Stimulated activated CD8-positive, alpha-beta memory T cell treated with anti-CD3 and anti-CD28 coated beads, Interleukin-7, amount 100 ng/mL, for 24 hours (primary cell): ENCODE data around the gene HSPB1.
"Not testable (repeated sequence)": the region's sequence is repeated elsewhere in the genome, so short reads cannot be mapped to it uniquely, and the experiment has no call there.

Experiments used
- DNase-seq: peaks from one replicate; pipeline ENCODE4 v3.0.0-alpha.2; 2020; ENCODE audit warnings: low read depth

The HSPB1 gene

DNA sequence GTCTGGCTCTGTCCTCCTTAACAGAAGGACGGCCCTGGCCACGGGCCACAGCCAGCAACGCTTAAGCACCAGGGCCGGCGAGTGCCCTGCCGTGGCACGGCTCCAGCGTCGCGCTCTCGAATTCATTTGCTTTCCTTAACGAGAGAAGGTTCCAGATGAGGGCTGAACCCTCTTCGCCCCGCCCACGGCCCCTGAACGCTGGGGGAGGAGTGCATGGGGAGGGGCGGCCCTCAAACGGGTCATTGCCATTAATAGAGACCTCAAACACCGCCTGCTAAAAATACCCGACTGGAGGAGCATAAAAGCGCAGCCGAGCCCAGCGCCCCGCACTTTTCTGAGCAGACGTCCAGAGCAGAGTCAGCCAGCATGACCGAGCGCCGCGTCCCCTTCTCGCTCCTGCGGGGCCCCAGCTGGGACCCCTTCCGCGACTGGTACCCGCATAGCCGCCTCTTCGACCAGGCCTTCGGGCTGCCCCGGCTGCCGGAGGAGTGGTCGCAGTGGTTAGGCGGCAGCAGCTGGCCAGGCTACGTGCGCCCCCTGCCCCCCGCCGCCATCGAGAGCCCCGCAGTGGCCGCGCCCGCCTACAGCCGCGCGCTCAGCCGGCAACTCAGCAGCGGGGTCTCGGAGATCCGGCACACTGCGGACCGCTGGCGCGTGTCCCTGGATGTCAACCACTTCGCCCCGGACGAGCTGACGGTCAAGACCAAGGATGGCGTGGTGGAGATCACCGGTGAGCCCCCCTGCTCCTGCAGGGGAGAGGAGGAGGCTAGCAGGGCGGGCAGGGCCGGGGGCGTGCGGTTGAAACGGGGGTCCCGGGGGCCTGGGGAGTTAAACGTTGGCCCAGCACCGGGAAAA is at the start of gene HSPB1:
Gene HSPB1, plus strand, starts transcription at position 327 of the 855 bp plus-strand sequence. Its CDS starts 40 bp downstream, at position 367.
- DNase-seq: peak; percentile 23

DNA sequence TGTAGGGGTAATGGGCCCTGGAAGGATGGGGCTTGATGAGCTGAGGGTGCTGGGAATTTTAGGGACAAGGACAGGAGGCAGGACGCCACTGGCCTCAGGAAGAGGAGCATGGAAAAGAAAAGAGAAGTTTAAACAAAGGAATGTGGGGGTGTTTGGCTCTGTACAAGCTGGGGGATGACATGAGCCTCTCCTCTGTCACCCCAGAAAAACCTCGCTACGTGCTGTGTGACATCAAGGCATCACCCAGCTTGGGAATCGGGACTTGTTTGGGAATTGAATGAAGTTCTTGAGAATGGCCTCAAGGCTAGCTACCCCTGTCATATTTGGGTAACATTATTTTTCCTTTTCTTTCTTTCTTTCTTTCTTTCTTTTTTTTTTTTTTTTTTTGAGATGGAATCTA is 47.7 kb upstream of the HSPB1 start:
- DNase-seq: no peak

DNA sequence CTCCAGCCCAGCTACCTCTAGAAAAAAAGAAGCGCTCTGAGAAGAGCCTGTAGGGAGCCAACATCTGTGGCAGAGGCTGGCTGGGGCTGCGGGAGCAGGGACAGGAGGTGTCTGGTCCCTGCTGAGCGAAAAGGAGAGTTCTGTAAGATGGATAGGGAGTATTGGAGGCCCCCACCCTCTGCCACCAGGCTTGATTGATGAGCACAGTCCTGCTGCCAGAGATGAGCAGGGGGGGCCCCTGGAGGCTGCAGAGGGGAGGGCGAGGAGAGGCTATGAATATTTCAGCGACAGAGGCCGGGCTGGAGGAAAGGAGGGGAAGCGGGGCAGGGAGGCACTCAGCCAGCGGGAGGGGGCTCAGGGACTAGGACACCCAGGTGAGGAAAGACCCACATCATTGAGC is 44.5 kb upstream of the HSPB1 start:
- no peak for DNase-seq

DNA sequence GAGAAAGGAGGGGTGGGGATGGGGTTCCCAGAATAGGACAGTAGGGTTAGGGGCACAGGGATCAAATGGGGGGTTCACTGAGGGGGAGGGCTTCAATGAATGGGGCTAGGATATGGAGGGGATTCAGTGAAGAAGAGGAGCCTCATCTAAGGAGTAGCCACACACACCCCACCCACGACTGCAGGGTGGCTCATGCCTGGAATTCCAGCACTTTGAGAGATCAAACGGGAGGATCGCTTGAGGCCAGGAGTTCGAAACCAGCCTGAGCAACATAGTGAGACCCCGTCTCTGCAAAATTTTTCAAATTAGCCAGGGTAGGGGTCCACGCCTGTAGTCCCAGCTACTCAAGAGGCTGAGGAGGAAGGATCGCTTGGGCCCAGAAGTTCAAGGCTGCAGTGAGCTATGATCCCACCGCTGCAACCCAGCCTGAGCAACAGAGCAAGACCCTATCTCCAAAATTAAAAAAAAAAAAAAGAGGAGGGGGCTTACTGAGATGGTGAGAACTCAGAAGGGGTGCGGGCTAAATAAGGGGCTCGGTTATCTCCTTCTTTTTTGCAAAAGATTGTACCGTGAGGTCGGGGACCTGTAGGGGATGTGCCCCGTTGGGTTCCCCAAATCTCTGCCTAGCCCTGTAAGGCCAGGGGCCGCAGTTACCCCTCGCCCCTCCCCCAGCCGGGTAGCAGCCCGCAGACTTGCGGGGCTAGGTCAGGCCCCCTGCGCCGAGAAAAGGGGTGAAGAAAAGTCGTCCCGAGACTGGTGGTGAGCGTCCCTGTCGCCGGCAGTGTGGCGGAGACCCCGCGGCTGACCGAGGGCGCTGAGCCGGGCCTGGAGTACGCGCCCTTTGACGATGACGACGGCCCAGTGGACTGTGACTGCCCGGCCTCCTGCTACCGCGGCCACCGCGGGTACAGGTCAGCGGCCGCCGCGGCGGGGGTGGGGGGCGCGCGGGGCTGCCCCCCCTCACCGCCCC is 43.1 kb upstream of the HSPB1 start:
- no peak for DNase-seq

DNA sequence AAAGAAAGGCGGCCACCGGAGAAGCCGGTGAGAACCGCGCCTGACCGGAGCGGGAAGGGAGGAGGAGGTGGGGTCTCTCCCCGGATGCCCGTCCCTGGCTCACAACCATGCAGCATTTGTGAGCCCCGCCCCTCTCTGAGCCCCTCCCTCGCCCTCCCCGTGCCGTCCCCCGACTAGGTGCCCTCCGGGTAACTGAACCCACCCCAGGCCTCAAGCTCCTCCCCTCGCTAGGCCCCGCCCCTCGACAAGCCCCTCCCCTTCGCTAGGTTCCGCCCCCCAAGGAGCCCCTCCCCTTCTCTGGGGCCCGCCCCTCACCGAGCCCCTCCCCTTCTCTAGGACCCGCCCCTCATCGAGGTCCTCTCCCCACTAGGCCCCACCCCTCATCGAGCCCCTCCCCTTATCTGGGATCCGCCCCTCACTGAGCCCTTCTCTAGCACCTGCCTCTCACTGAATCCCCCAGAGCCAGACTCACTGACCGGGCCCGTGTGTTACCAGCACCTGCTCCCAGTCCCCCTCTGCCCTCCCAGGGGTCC is 42.2 kb upstream of the HSPB1 start:
- peak; percentile 5 for DNase-seq

DNA sequence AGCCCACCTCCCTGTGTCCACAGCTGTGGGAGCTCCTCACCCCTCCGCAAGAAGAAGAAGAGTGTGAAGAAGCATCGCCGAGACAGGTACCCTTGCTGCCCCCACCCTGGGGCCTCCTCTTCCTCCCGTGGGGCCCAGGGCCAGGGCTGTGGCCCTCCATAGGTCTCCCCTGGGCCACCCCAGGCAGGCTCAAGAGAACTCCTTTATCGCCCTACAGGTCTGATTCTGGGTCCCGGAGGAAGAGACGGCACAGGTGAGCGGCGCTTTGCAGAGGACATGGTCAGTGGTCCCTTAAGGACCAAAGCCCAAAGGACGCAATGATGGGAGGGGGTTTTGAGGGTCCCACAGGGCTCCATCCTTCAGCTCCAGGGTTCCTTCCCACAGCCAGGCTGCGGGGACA is 41.1 kb upstream of the HSPB1 start:
- DNase-seq: no peak

DNA sequence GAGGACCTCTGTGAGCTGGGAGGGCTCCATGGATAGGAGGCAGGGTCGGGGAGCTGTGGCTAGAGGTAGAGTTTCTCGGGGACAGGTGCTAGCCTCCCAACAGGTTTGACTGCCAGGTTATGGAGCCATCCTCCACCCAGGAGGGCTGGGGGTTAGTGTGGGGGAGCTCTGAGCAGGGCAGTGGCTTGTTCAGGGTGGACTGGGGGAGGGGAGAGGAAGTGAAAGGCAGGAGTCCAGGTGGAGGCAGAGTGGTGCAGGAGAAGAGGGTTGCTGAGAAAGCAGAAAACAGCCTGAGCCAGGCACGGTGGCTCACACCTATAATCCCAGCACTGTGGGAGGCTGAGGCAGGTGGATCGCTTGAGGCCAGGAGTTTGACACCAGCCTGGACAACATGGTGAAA is 40.5 kb upstream of the HSPB1 start:
- DNase-seq: no peak

DNA sequence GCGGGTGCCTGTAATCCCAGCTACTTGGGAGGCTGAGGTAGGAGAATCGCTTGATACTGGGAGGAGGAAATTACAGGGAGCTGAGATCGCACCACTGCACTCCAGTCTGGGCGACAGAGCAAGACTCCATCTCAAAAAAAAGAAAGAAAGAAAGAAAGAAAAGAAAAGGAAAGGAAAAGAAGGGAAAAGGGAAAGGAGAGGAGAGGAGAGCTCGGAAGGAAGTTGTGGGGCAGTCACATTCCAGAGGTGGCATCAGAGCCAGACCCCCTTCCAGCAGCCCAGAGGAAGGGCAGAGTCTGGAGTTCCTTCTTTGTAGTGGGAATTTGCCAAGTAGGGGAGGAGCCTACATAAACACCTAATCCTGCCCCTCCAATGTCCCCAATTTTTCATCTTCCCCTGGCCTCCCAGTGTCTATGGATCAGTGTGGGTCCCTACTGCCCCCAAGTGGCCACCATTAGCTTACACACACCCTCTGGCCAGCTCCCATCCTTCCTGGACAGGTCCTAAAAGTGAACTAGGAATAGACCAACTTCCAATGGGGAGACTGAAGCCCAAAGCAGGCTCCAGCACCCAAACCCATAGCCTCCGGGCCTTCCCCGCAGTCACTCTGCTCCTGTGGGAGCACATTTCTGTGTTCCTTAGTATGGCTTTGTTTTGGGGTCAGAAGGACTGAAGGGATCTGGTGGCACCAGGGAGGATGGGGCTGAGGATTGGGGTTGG is 39.6 kb upstream of the HSPB1 start:
- DNase-seq: no peak

DNA sequence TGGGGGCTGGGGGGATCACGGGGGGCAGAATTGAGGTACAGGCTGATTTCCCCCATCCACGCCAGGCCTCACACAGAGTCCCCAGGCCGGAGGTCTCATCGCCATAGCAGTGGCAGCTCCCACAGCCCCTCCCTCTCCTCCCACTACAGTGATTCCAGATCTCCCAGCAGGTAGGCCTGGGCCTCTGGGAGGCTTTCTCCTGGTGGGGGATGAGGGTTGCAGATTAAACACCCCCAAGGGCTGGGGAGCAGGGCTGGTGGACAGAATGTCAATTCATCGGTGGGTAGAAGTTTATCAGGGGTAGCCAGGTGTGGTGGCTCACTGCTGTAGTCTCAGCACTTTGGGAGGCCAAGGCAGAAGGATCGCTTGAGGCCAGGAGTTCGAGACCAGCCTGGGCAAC is 37.2 kb upstream of the HSPB1 start:
- DNase-seq: no peak

DNA sequence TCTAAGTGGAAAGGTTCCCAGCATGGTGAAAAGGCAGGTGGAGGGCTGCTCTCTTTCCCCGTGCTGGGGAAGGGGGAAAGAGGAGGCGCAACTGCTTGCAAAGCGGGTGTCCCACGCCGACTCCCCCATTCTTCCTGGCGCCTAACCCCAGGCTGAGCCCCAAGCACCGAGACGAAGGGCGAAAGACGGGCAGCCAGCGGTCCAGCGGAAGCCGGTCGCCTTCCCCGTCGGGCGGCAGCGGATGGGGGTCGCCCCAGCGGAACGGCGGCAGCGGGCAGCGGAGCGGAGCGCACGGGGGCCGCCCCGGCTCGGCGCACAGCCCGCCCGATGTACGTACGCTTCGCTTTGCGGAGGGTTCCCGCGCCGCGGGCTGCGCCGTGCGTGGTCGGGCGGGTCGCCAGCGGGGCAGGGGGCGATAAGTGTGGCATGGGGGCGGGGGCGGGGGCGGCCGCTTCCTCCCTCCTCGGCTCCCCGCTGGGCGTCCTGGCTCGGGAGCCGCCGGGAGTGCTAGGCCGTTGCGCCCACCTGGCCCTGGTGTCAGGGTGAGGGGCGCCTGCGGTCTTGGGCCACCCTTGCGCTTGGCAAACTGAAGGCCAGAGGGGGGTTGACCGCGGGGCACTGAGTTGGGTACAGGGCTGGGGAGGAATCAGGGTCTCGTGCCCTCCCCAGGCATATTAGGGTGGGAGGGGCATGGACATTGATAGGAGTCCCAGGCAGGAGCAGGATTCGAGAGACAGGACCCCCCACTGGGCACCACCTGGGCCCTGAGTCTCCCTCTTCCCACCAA is 35.2 kb upstream of the HSPB1 start:
- DNase-seq: no peak

DNA sequence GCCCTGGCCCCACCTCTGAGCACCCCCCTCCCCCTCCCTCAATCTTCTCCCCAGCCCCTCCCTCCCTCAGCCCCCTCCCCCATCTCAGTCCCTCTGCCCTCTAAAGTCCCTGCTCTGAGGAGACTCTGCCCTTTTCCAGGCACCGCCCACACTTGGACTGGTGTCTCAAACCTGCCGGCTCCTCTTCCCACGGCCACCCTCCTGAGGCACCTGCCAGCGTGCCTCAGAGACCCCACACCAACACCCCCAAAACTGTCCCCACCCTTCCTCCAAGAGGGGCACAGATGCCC is 34.6 kb upstream of the HSPB1 start:
- no peak for DNase-seq

DNA sequence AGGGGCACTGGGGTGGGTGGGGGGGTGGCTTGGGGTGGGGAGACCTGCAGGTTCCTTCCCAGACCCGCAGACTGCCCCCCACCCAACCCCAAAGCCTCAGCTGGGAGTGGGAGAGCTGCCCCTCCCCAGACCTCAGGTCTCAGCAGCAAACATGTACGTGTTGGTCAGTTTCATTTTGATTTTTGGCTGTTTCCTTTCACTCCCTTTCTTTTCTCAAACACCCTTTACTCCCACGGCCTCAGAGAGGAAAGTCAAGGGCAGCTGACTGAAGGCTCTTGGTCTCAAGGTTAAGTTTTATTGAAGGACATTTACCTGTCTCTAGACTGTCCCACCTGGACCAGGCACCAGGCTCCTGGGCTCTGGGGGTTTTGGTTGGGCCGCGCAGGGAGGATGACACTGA is 34.1 kb upstream of the HSPB1 start:
- DNase-seq: no peak

DNA sequence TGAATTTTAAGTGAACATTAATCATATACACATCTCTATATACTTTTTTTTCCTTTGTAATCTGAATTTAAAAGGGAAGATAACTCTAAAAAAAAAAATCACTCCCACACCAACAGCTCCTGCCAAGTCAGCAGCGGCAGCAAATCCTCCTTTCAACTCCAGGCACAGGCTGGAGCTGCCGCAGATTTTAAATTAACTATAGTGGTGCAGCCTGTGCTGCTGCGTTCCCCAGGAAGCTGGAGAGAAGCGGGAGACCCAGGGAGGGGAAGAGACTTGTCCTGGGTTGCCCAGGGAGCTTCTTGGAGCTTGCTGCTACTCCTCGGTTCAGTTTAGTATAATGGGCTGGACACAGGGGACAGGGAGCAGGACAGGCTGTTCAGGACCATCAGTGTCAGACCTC is 32.6 kb upstream of the HSPB1 start:
- DNase-seq: no peak

DNA sequence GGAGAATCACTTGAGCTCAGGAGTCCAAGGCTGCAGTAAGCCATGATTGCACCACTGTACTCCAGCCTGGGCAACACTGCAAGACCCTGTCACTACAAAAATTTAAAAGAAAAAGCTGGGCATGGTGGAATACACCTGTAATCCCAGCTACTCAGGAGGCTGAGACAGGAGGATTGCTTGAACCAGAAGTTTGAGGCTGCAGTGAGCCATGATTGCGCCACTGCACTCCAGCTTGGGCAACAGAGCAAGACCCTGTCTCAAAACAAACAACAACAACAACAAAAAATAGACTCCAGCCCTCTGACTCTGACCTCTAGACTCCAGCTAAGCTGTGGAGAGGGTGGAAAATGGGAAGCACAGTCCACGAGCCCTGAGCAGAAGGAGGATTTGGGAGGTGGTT is 31.1 kb upstream of the HSPB1 start:
- DNase-seq: not testable (repeated sequence)

DNA sequence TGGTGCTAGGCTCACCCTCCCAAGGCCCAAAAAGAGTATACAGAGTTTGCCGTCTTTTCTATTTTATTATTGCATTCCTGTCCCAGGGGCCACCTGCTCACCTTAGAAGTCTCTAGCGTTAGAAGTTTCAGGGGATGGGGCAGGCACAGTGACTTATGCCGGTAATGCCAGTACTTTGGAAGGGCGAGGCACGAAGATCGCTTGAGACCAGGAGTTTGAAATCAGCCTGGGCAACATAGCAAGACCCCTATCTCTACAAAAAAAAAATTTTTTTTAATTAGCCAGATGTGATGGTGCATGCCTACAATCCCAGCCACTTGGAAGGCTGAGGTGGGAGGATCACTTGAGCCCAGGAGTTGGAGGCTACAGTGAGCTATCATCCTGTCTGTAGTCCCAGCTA is 30.3 kb upstream of the HSPB1 start:
- no peak for DNase-seq

DNA sequence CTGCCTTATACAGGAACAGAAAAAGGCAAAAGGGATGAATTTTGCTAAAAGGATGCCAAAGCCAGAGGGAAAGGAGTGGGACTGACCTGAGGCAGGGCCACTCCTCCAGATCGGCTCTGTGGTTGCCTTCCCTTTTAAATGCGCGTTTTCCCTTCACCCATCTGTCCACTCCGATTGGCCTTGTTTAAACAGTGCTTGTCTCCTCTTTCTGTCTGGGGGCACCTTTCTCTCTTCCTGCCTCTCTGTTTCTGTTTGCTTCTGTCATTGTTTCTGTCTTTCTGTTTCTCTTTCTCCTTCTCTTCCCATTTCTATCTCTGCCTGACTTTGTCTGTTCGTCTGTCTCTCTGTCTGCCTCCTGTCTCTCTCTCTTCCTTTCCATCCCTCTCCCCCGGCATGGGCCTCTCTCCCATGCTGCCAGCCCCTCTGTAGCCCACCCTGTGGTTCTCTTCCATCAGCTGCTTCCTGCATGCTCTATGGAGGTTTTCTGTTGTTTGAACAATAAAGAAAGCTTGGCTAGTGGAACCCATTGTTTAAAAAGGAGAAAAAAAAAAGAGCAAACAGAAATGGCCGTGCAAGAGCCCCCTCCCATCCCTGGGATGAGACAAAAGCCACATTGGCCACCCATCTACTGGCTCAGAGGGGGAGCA is 29.5 kb upstream of the HSPB1 start:
- no peak for DNase-seq

DNA sequence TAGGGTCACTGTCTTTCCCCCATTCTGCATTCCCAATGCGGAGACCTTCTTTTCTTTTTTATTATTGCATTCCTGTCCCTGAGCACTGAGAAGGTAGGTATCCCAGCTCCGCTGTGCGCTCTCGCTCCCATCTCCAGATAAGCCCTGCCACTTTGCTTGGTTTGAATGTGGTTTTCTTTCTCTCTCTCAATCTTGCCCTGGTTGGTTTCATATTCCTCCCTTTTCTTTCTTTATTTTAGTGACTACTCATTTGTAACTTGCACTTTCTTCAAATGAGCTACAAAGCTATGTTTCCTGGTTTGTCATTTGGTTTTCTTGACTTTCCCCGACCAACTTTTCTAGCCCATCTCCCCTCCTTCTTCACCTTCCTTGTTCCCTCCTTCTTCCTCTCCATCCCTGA is 29.0 kb upstream of the HSPB1 start:
- no peak for DNase-seq

DNA sequence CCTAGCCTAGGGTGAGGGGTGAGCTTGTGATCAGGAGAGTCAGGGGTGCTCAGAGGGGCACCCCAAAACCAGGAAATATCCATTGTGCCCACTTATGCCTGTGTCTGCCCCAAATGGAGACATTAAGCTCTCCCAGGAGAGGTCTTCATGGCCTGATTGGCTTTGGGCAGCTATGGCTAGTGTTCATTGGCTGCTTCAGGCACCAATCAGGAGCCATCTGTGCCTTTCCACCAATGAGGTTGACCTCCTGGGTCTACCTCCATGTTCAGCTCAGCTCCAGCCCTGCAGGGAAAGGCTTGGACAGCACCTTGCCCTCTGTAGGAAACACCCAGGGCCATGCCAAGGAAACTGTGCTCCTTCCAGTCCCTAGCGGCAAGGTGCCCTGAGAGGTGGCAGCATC is 23.9 kb upstream of the HSPB1 start:
- no peak for DNase-seq

DNA sequence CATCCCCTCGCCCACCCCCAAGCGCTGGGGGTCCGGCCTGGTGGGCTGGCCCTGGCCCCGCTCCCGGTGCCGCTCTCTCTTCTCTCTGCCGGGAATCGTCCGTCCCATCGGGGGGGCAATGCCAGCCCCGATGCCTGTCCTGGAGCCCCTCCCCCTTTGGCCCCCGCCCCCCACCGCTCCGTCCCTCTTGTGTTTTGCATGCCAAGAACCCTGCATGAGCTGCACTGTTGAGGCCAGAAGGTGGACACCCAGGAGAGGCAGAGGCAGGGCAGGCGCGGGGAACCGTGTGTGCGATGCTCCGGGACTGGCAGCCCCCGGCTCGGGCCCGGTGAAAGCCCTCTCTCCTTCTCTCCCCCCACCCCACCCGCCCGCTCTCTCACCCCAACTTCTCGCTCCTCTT is 22.1 kb upstream of the HSPB1 start:
- DNase-seq: no peak

DNA sequence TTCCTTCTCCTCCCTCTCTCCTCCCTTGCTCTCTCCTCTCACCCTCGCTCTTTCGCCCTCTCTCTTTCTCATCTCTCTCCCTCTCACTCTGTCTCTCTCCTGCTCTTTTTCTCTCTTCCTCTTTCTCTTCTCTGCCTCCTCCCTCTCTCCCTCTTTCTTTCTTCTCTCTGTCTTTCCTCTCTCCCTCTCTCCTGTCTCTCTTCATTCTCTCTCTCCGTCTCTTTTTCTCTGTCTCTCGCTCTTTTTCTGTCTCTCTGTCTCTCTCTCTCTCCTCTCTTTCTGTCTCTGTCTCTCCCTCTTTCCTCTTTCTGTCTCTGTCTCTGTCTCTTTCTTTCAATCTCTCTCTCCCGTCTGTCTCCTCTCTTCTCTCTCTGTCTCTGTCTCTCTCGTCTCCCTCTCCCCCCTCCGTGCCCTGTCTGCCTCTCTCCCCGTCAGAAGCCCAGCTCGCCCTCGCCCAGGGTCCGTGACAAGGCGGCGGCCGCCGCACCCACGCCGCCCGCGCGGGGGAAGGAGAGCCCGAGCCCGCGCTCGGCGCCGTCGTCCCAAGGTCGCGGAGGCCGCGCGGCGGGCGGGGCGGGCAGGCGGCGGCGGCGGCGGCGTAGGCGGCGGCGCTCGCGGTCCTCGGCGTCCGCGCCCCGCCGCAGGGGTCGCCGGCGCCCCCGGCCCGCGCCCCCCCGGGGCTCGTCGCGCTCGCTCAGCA is 21.3 kb upstream of the HSPB1 start:
- DNase-seq: no peak
